Neuronal stem cell (in vitro differentiated cells): ENCODE measurements around the gene PPM1L.

Experiments used
- DNase-seq: peaks from one replicate; pipeline ENCODE4 v3.0.0-alpha.2; 2013; ENCODE audit warnings: low spot score
- H2AFZ ChIP-seq: one replicate; pipeline ENCODE4 v1.6.1; 2013; ENCODE audit warnings: mild to moderate bottlenecking, low read length, inconsistent platforms
- H2AK5ac ChIP-seq: 2 replicates; pipeline ENCODE4 v1.6.1; 2013; ENCODE audit warnings: low read depth, mild to moderate bottlenecking, inconsistent platforms, low read length, moderate library complexity, mixed read lengths
- H2BK120ac ChIP-seq: 2 replicates; pipeline ENCODE4 v1.6.1; 2013; ENCODE audit warnings: low read depth, mild to moderate bottlenecking, inconsistent platforms, low read length, moderate library complexity, mixed read lengths
- H2BK12ac ChIP-seq: one replicate; pipeline ENCODE4 v1.6.1; 2013; ENCODE audit warnings: low read length, inconsistent platforms
- H2BK15ac ChIP-seq: 2 replicates; pipeline ENCODE4 v1.6.1; 2013; ENCODE audit warnings: mild to moderate bottlenecking, low read length, inconsistent platforms, mixed read lengths
- H2BK5ac ChIP-seq: one replicate; pipeline ENCODE4 v1.6.1; 2013; ENCODE audit warnings: inconsistent platforms, mild to moderate bottlenecking, low read length, moderate library complexity
- H3K14ac ChIP-seq: one replicate; pipeline ENCODE4 v1.6.1; 2013; ENCODE audit warnings: low read length, inconsistent platforms
- H3K18ac ChIP-seq: 2 replicates; pipeline ENCODE4 v1.6.1; 2013; ENCODE audit warnings: low read length, inconsistent platforms
- H3K23ac ChIP-seq: 2 replicates; pipeline ENCODE4 v1.6.1; 2013; ENCODE audit warnings: low read depth, mild to moderate bottlenecking, mixed read lengths, low read length, inconsistent platforms; ENCODE audit not compliant: poor library complexity
- H3K27ac ChIP-seq: replicated peaks from 3 replicates; pipeline ENCODE4 v1.5.1; 2013; ENCODE audit warnings: low read length, inconsistent platforms
- H3K27me3 ChIP-seq, 3 experiments: 2 replicates each; pipeline ENCODE4 v1.6.1; 2013; ENCODE audit warnings: low read length in 3 of 3, mild to moderate bottlenecking in 2 of 3, inconsistent platforms in 1 of 3, low read depth in 1 of 3, mixed read lengths in 1 of 3, moderate library complexity in 1 of 3; ENCODE audit not compliant: control insufficient read depth in 3 of 3, insufficient read depth in 3 of 3
- H3K36me3 ChIP-seq, 2 donors: replicated peaks in 1 of 2; 2 replicates each; pipeline ENCODE4 v1.6.1; 2013; ENCODE audit warnings: low read length in 2 of 2; ENCODE audit not compliant: control insufficient read depth in 2 of 2, insufficient read depth in 2 of 2
- H3K4ac ChIP-seq: 2 replicates; pipeline ENCODE4 v1.6.1; 2013; ENCODE audit warnings: inconsistent platforms, mild to moderate bottlenecking, low read length, moderate library complexity
- H3K4me1 ChIP-seq, 2 donors: 1 replicate in 1 of 2; 2 replicates in 1 of 2; pipeline ENCODE4 v1.6.1; 2013; ENCODE audit warnings: low read length in 2 of 2, low read depth in 1 of 2; ENCODE audit not compliant: control insufficient read depth in 2 of 2, insufficient read depth in 1 of 2
- H3K4me2 ChIP-seq: one replicate; pipeline ENCODE4 v1.6.1; 2013; ENCODE audit warnings: mild to moderate bottlenecking, low read length, inconsistent platforms; ENCODE audit not compliant: insufficient read depth, poor library complexity, severe bottlenecking
- H3K4me3 ChIP-seq, 2 donors: 2 replicates each; pipeline ENCODE4 v1.5.1; 2013; ENCODE audit warnings: low read length in 2 of 2, mild to moderate bottlenecking in 2 of 2, inconsistent platforms in 1 of 2, moderate library complexity in 1 of 2
- H3K79me1 ChIP-seq: one replicate; pipeline ENCODE4 v1.6.1; 2013; ENCODE audit warnings: low read depth, mild to moderate bottlenecking, inconsistent platforms, low read length, moderate library complexity
- H3K9ac ChIP-seq: one replicate; pipeline ENCODE4 v1.6.1; 2013; ENCODE audit warnings: mild to moderate bottlenecking, low read depth, low read length, inconsistent platforms; ENCODE audit not compliant: poor library complexity
- H3K9me3 ChIP-seq, 2 donors: replicated peaks in 1 of 2; 2 replicates each; pipeline versions ENCODE3 to v1.6.1; 2013; ENCODE audit warnings: low read length in 2 of 2, mild to moderate bottlenecking in 2 of 2, inconsistent platforms in 1 of 2, low read depth in 1 of 2, mixed read lengths in 1 of 2, moderate library complexity in 1 of 2; ENCODE audit not compliant: control insufficient read depth in 2 of 2, insufficient read depth in 1 of 2
- H4K8ac ChIP-seq: one replicate; pipeline ENCODE4 v1.6.1; 2013; ENCODE audit warnings: low read depth, mild to moderate bottlenecking, inconsistent platforms, low read length, moderate library complexity
- H4K91ac ChIP-seq: one replicate; pipeline ENCODE4 v1.6.1; 2013; ENCODE audit warnings: low read length, low read depth, mild to moderate bottlenecking, inconsistent platforms; ENCODE audit not compliant: poor library complexity
- WGBS, 2 donors: extraction: QIAGEN DNeasy Blood & Tissue Kit; methylation state at CpG; one replicate each; pipeline ENCODE4 v1.1.7; 2013; ENCODE audit warnings: missing lambda C conversion rate in 2 of 2, mixed read lengths in 1 of 2; ENCODE audit not compliant: insufficient read length in 2 of 2, insufficient replicate concordance in 1 of 2; ENCODE audit errors: extremely low coverage in 2 of 2; 5-methylcytosine and 5-hydroxymethylcytosine counted together

The PPM1L gene

DNA sequence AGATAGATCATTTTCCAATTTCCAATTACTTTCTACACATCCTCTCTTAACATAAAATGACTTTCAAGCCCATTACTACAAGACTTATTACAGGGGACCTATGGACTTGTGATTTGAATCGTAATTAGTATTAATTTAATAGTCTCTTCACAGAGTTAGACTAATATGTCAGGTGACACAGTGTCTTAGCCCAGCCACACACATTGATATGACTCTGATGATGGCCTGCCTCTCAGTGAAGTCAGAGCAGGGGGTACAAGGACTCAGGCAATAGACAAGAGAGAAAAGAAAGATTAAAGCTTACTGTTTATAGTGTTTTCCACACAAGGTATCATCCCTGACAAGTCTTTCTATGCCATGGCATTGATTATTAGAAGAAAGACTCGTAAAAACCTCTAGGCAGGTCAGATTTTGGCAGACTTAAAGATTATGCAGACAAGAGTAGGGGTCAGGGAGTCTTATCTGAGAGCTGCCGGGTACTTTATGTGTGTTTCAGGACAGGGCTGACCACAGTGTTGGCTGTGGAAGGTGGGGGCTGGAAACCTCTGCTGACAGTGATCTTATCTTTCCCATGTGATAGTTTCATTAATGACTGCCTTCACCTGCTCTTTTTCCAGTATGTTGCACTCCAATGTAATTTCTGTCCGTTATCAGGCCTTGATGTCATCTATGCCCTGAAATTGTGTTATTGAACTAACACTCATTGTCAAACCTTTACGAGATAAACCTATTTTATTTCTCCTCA is 299.0 kb downstream of the PPM1L start:
- no peak overlapping the region for H3K4me2 ChIP-seq
- H2BK12ac ChIP-seq, result no peak overlapping the region
- H3K23ac ChIP-seq, result no peak overlapping the region
- H3K4ac ChIP-seq, result no peak overlapping the region
- no peak overlapping the region for H3K9ac ChIP-seq
- no peaks in the 10 kb centered on the region for H3K27me3 ChIP-seq
- H3K36me3 ChIP-seq, result no peaks in the 10 kb centered on the region
- WGBS, 2 donors, result no CpG with 5 or more reads among the region's 5 CpGs
- no peaks in the 10 kb centered on the region for H3K79me1 ChIP-seq
- peaks cover 0 to 4% of the 10 kb centered on the region in 2 donors for H3K4me1 ChIP-seq
- H2BK15ac ChIP-seq, result no peak overlapping the region
- no peaks in the 10 kb centered on the region for H3K9me3 ChIP-seq
- no peak overlapping the region for H2AK5ac ChIP-seq
- no peak overlapping the region for H2BK120ac ChIP-seq
- no peak overlapping the region for H4K91ac ChIP-seq
- no peak overlapping the region for H3K14ac ChIP-seq
- no peak overlapping the region for H2BK5ac ChIP-seq
- no peak for DNase-seq
- no peak overlapping the region for H3K4me3 ChIP-seq
- no peak overlapping the region for H3K18ac ChIP-seq
- no peak overlapping the region for H4K8ac ChIP-seq
- H2AFZ ChIP-seq, result no peak overlapping the region
- H3K27ac ChIP-seq, result no peak overlapping the region

DNA sequence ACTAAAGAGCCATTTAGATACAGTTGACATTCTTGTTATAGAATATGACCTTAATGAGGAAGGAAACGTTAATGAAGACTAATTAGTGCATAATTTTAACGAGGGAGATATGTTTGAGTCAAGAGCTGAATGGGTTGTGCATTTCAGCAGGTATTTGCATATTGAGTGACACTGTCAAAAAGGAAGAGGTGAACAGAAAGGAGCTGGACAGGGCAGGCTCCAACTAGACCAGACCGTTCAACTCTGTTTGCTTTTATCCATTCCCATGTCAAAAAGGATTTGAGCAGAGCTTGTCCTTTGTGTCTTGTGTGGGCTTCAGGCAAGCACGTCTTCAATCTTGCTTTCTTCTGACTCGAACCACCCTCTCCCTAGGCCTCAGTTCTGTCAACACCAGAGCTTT is 308.4 kb downstream of the PPM1L start:
- peaks cover 2 to 16% of the 10 kb centered on the region in 2 donors for H3K36me3 ChIP-seq
- H2BK5ac ChIP-seq, result no peak overlapping the region
- H3K18ac ChIP-seq, result no peak overlapping the region
- DNase-seq, result no peak
- no peak overlapping the region for H3K4ac ChIP-seq
- H3K23ac ChIP-seq, result no peak overlapping the region
- no peak overlapping the region for H4K91ac ChIP-seq
- H3K79me1 ChIP-seq, result no peaks in the 10 kb centered on the region
- H4K8ac ChIP-seq, result no peak overlapping the region
- H2AK5ac ChIP-seq, result no peak overlapping the region
- H2AFZ ChIP-seq, result no peak overlapping the region
- no CpG with 5 or more reads among the region's 5 CpGs for WGBS, 2 donors
- H2BK120ac ChIP-seq, result no peak overlapping the region
- no peak overlapping the region for H3K4me2 ChIP-seq
- H2BK12ac ChIP-seq, result no peak overlapping the region
- H3K14ac ChIP-seq, result no peak overlapping the region
- no peaks in the 10 kb centered on the region for H3K27me3 ChIP-seq
- H3K4me3 ChIP-seq, result no peak overlapping the region
- H3K9ac ChIP-seq, result no peak overlapping the region
- no peak overlapping the region for H3K27ac ChIP-seq
- H2BK15ac ChIP-seq, result no peak overlapping the region
- H3K9me3 ChIP-seq, result no peaks in the 10 kb centered on the region
- H3K4me1 ChIP-seq, result peaks cover 0 to 3% of the 10 kb centered on the region in 2 donors

DNA sequence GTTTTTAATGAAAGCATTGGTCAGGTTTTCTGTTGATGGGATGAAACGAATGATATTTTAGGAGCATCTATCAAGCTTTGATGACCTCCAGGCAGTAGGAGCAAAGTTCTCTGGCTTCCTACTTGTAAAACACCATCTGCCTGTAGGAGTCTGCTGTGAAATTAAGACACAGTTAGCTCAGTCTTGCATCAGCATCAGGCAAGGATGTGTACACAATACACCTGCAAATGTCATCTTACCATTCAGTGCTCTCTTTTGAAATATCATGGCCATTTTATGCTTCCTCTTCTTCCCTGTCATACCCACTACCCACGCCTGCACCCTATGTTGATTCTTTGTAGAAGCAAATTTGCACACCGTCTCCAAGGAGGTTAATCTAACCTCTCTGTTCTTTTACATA is 310.9 kb downstream of the PPM1L start:
- no peak overlapping the region for H3K4ac ChIP-seq
- H3K18ac ChIP-seq, result no peak overlapping the region
- DNase-seq, result no peak
- peaks cover 2 to 26% of the 10 kb centered on the region in 2 donors for H3K36me3 ChIP-seq
- peaks cover 0 to 7% of the 10 kb centered on the region in 2 donors for H3K4me1 ChIP-seq
- no peak overlapping the region for H2AFZ ChIP-seq
- no peak overlapping the region for H2BK5ac ChIP-seq
- no peak overlapping the region for H3K9ac ChIP-seq
- no peak overlapping the region for H2AK5ac ChIP-seq
- H4K8ac ChIP-seq, result no peak overlapping the region
- no peak overlapping the region for H3K4me3 ChIP-seq
- no CpG with 5 or more reads among the region's 3 CpGs for WGBS, 2 donors
- H3K9me3 ChIP-seq, result no peaks in the 10 kb centered on the region
- no peaks in the 10 kb centered on the region for H3K27me3 ChIP-seq
- no peaks in the 10 kb centered on the region for H3K79me1 ChIP-seq
- no peak overlapping the region for H2BK12ac ChIP-seq
- H3K23ac ChIP-seq, result no peak overlapping the region
- H3K27ac ChIP-seq, result no peak overlapping the region
- no peak overlapping the region for H2BK15ac ChIP-seq
- no peak overlapping the region for H4K91ac ChIP-seq
- no peak overlapping the region for H3K14ac ChIP-seq
- H2BK120ac ChIP-seq, result no peak overlapping the region
- no peak overlapping the region for H3K4me2 ChIP-seq

DNA sequence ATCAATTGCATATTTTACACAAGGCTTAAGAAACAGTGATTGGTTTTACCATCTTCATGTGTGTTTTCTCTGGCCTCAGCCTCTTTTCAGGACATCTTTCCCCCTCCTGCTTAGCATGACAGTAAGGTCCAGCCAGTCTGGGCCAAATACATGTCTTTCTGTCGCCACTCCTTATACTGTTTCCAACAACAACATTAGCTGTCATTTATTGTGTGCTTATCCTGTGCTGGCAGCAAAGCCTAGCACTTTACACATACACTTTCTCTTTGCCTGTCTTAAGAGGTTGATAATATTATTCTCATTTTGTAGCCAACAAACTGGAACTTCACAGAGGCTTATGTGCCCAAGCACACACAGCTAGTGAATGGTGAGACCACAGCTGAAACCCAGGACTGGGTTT is 311.3 kb downstream of the PPM1L start:
- Histone ChIP-seq H3K4ac (no peak overlapping the region), H3K4me3 (no peak overlapping the region), H3K14ac (no peak overlapping the region), H3K27ac (no peak overlapping the region), H4K8ac (no peak overlapping the region), H2AFZ (no peak overlapping the region), H2BK12ac (no peak overlapping the region), H3K4me1 (peaks cover 0 to 7% of the 10 kb centered on the region in 2 donors), H3K23ac (no peak overlapping the region), H4K91ac (no peak overlapping the region), H2AK5ac (no peak overlapping the region), H3K27me3 (no peaks in the 10 kb centered on the region), H3K9me3 (no peaks in the 10 kb centered on the region), H3K18ac (no peak overlapping the region), H2BK15ac (no peak overlapping the region), H2BK120ac (no peak overlapping the region), H3K79me1 (no peaks in the 10 kb centered on the region), H3K9ac (no peak overlapping the region), H3K36me3 (peaks cover 2 to 26% of the 10 kb centered on the region in 2 donors), H2BK5ac (no peak overlapping the region), H3K4me2 (no peak overlapping the region)
- no CpG with 5 or more reads among the region's 1 CpG for WGBS, 2 donors
- DNase-seq, result no peak
